IPS-NIHi11 (cell line): ENCODE measurements around the gene LHFPL4.
"Not testable (repeated sequence)": the region's sequence is repeated elsewhere in the genome, so short reads cannot be mapped to it uniquely, and the experiment has no call there.

ENCODE experiments used
- DNase-seq: peaks from one replicate; pipeline ENCODE4 v3.0.0; 2012; ENCODE audit warnings: mixed read lengths, low spot score

Gene LHFPL4

GRCh38 chr3:9553021-9553947 is at the start of gene LHFPL4:
Gene LHFPL4 (minus strand): TSS chr3:9553822. CDS start chr3:9552679, 1,143 bp downstream.
- peak; percentile 93 for DNase-seq

GRCh38 chr3:9602620-9603019 is 49.0 kb upstream of the LHFPL4 start:
- DNase-seq, result no peak

GRCh38 chr3:9601006-9601581 is 47.5 kb upstream of the LHFPL4 start:
- not testable (repeated sequence) for DNase-seq

DNA sequence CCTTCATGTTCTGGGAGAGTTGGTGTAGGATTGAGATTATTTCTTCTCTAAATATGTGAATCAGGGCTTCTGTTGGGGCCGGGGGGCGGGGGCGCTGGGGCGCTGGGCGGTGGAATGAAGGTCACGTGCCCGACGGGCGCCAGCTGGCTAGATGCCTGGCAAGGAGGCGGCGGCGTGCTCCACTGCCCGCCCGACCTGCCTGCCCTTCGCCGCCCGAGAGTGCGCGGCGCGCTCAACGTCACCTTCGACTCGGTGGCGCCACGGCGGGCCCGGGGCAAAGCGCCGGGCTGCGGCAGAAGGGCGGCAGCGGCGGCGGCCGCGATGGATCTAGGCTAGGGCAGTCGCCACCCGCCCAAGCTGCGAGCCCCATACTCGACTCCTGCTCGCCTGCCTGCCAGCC is 47.0 kb upstream of the LHFPL4 start:
- DNase-seq, result peak; percentile 77

- DNase-seq, result no peak
These were observed 45.3 kb upstream of the LHFPL4 start for GRCh38 chr3:9598783-9599387.

DNA sequence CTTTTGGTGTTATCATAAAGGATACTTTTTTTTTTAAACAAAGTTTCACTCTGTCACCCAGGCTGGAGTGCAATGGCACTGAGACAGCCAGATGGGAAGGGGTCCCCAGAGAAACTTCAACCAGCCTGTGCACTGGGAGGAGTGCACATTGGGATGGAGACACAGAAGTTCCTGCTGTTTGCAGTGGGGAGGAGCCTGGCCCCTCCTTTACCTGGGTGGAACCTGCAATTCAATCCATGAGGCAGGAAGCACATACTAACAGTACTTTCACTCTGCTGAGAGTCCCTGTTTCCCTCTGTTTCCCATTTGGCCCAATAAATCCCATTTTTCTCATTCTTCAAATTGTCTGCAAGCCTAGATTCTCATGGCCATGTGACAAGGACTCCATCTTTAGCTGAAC is 42.3 kb upstream of the LHFPL4 start:
- DNase-seq, result no peak

- not testable (repeated sequence) for DNase-seq
These were observed 38.2 kb upstream of the LHFPL4 start for GRCh38 chr3:9591781-9592180.

DNA sequence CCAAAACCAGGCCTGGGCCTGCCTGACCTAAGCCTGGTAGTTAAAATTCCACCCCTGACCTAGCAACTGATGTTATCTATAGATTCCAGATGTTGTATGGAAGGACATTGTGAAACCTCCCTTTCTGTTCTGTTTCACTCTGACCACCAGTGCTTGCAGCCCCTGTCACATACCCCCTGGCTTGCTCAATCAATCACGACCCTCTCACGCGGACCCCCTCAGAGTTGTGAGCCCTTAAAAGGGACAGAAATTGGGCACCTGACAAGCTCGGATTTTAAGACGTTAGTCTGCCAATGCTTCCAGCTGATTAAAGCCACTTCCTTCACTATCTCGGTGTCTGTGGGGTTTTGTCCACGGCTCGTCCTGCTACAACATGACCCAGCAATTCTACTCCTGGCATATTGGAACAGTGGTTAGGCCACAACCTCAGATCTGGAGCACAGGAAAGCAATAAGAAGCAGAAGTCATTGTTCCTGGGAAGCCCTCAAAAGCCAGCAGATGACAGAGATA is 36.7 kb upstream of the LHFPL4 start:
- no peak for DNase-seq

DNA sequence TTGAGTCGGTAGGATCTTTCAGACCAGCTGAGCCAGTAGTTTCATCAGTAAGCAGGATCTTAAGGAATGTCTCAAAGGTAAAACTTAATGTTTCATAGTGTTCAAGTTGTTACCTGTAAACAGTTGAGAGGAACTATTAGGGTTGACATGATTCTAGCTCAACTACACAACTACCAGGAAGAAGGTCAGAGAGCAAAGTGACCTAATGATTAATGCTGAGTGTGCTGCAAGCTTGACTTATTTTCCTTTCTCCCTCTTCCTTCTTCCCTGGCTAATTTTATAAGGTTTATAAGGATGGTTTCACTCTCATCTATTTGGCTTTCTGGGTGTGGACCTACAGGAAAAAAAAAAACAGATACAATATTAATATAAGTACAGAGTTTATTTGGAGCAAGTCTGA is 30.2 kb upstream of the LHFPL4 start:
- DNase-seq, result no peak

DNA sequence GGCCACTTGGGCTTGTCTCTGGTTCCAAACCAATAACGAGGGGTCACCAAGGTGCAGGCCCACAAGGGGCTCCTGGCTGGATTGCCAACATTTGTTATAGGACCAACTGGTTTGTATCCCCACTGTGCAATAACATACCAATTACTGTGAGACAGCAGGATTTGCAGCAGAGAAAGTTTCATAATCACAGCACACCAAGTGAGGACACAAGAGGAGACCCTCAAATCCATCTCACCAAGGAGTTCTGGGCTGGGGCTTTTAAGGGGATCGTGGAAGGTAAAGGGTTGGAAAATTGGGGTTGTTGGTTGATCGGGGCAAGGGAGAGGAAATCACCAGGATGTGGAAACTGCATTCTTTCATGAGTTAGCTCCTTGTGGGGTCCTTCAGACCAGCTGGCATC is 29.7 kb upstream of the LHFPL4 start:
- no peak for DNase-seq

DNA sequence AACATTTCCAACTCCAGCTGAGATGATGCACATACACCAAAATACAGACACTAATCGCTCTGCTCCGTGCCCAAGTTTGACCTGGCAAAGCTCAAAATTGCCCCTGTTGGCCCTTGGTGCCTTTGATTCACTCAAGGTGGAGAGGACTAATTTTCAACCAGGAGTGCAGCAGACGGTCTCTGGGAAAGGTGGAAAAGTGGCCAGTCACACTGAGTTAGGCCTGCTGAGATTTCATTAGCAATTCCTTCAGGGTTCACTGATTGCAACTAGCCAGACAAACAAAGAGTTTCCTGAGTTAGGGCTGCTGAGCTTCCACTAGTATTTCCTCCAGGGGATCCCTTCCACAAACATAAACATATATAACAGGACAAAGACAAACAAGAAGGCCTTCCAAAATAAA is 28.7 kb upstream of the LHFPL4 start:
- peak; percentile 22 for DNase-seq

- DNase-seq, result peak; percentile 23
These were observed 28.1 kb upstream of the LHFPL4 start for GRCh38 chr3:9581742-9582141.

DNA sequence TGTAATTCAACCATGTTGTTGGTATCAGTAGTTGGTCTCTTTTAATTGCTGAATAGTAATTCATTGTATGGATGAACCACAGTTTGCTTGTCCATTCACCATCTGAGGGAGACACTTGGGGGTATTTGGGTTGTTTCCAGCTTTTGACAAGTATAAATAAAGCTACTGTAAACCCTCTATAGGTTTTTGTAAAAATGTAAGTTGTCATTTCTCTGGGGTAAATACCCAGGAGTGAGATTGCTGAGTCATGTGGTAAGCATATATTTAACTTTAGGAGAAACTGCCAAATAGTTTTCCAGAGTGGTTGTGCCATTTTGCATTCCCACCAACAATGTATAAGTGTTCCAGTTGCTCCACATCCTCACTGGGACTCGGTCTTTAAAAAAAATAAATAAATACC is 15.4 kb upstream of the LHFPL4 start:
- no peak for DNase-seq

GRCh38 chr3:9565316-9565715 is 11.7 kb upstream of the LHFPL4 start:
- no peak for DNase-seq

DNA sequence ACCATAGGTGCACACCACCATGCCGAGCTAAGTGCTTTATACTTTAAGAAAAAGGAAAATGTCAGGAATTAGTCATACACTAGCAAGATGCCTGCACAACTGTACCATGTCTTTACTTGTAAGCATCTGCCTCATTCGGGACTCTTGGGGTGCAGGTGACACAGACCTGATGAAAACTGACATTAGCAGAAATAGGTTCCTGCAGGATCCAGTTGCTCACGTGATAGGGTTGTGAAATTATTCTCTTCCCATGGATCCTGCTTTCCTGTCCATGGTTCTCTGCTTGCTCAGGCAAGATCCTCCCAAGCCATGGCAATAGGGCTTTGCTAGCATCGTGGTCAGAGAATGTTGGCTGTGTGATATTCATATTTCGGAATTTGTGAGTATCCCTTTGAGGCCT is 10.2 kb upstream of the LHFPL4 start:
- no peak for DNase-seq

- not testable (repeated sequence) for DNase-seq
These were observed 6.4 kb upstream of the LHFPL4 start for GRCh38 chr3:9560056-9560455.

- DNase-seq, result no peak
These were observed 409 bp upstream of the LHFPL4 start for GRCh38 chr3:9553948-9554513.

- DNase-seq, result peak; percentile 95
These were observed 1.2 kb downstream of the LHFPL4 start for GRCh38 chr3:9552252-9552999.

DNA sequence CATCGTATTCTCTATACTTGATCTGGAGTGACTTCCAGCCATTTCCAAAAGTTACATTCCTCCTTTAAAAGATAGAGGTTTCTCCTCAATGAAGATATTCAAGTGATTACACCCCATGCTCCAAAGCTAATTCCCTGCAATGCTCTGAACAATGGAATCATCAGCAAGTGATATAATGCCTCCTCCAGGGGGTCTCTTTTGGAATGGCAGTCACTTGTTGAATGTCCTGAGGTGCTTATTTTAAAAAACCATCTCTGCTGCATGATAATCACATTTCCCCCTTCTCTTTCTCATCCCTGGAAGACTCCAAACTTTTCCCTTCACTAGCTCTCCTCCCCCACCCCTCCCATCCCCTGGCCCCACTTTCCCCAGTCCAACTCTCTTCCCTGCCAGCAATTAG is 2.6 kb downstream of the LHFPL4 start:
- no peak for DNase-seq

DNA sequence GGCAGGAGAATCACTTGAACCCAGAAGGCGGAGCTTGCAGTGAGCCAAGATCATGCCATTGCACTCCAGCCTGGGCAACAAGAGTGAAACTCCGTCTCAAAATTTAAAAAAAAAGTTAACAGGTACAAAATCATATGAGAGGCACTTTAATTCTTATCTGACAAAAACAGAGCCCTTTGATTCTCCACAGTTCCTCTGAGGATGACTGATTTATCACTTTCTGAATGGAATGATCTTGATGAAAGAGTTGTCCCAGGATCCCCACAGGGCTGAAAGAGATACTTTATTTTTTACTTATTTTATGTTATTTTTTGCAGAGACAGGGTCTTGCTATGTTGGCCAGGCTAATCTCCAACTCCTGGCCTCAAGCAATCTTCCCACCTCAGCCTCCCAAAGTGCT is 4.0 kb downstream of the LHFPL4 start:
- DNase-seq, result no peak

DNA sequence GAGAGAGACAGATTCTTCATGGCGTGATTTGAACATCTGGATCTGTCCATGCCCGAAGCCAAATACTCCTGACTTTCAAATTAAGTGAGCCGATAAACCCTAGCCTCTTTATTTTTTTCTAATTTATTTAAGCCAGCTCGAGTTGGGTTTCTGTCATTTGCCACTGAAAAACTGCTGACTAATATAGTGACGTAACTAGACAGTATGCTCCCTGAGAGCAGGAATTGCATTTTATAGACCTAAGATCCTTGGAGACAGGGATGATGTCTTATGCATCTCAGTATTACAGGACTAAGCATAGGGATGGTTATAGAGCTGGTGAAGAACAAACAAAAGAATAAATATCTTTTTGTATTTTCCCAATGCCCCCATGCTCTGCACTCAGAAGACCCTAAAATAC is 4.6 kb downstream of the LHFPL4 start:
- DNase-seq, result no peak

GRCh38 chr3:9542182-9542581 is 11.4 kb downstream of the LHFPL4 start:
- DNase-seq, result no peak
